ENCODE measurements around the gene RNF208. TPM values are rescaled to one million over a fixed set of nuclear protein-coding genes. Genes with fewer than 3 reads are reported as not detected.

RNF208 gene
- total and polyA plus RNA-seq, 2 experiments from 2014 or later = 1.4 to 5.6 TPM

DNA sequence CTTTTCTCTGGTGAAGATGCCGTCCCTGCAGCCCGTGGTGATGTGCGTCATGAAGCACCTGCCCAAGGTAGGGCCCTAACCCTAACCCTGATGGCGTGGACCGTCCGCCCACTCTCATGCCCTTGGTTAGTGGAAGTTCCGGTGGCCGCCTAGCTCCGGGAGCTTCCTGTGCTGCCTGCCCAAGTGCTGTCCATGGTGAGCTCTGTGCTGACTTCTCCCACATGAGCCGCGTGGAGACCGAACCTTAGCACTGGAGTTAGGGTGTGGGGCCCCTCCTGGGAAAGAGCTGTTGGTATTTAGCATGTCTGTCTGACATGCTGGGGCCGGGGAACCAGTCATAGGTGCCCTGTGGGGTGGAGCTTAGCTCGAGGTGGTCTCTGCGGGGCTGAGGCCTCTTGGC, 34.3 kb upstream of the RNF208 start:
- H3K36me3 Mint-ChIP-seq (ENCODE audit: low read depth) = peaks cover 19% of the 10 kb centered on the region; the same call in 2 of the 3 replicates
- Histone ChIP-seq H2AFZ (no peak overlapping the region), H3K27me3 (ENCODE audit: insufficient read depth) (peaks cover 4% of the 10 kb centered on the region; the same call in 1 of the 2 replicates), H3K27ac (ENCODE audit: low read depth) (no peak overlapping the region), H3K36me3 (ENCODE audit: insufficient read depth) (peaks cover 9% of the 10 kb centered on the region), H3K79me2 (replicated peaks; ENCODE audit: insufficient read depth) (peaks cover 24% of the 10 kb centered on the region), H3K4me3 (peak overlapping the region; percentile 96), H4K20me1 (replicated peaks; ENCODE audit: insufficient read depth) (no peaks in the 10 kb centered on the region; the same call in 1 of the 2 replicates), H3K4me1 (ENCODE audit: insufficient read depth) (peaks cover 13% of the 10 kb centered on the region; the same call in 1 of the 2 replicates), H3F3A (replicated peaks; ENCODE audit: low read depth) (peaks cover 14% of the 10 kb centered on the region), H3K9me2 (ENCODE audit: insufficient read depth) (no peaks in the 10 kb centered on the region), H3K4me2 (peak overlapping the region; percentile 94)
- no peak for ATAC-seq
- peaks cover 16% of the 10 kb centered on the region for H3K27me3 Mint-ChIP-seq (ENCODE audit: insufficient read depth, low read depth, poor library complexity)
- TF ChIP-seq ZNF331 (CRISPR knock-in tag; IDR thresholded peaks at IDR 0.05; ENCODE audit: low read depth) (no peak), STAT1 (IDR thresholded peaks at IDR 0.05; ENCODE audit: unreplicated experiment) (no peak), POLR2AphosphoS5 (IDR thresholded peaks at IDR 0.05; ENCODE audit: low read depth) (no peak), EZH2 (IDR thresholded peaks at IDR 0.05; ENCODE audit: low read depth, unreplicated experiment) (no peak), NANOG (IDR thresholded peaks at IDR 0.05; ENCODE audit: borderline replicate concordance) (no peak), JUNB (IDR thresholded peaks at IDR 0.05; ENCODE audit: unreplicated experiment) (no peak), EZH2phosphoT487 (IDR thresholded peaks at IDR 0.05; ENCODE audit: unreplicated experiment) (no peak)
- TF ChIP-seq, protein P1, sequence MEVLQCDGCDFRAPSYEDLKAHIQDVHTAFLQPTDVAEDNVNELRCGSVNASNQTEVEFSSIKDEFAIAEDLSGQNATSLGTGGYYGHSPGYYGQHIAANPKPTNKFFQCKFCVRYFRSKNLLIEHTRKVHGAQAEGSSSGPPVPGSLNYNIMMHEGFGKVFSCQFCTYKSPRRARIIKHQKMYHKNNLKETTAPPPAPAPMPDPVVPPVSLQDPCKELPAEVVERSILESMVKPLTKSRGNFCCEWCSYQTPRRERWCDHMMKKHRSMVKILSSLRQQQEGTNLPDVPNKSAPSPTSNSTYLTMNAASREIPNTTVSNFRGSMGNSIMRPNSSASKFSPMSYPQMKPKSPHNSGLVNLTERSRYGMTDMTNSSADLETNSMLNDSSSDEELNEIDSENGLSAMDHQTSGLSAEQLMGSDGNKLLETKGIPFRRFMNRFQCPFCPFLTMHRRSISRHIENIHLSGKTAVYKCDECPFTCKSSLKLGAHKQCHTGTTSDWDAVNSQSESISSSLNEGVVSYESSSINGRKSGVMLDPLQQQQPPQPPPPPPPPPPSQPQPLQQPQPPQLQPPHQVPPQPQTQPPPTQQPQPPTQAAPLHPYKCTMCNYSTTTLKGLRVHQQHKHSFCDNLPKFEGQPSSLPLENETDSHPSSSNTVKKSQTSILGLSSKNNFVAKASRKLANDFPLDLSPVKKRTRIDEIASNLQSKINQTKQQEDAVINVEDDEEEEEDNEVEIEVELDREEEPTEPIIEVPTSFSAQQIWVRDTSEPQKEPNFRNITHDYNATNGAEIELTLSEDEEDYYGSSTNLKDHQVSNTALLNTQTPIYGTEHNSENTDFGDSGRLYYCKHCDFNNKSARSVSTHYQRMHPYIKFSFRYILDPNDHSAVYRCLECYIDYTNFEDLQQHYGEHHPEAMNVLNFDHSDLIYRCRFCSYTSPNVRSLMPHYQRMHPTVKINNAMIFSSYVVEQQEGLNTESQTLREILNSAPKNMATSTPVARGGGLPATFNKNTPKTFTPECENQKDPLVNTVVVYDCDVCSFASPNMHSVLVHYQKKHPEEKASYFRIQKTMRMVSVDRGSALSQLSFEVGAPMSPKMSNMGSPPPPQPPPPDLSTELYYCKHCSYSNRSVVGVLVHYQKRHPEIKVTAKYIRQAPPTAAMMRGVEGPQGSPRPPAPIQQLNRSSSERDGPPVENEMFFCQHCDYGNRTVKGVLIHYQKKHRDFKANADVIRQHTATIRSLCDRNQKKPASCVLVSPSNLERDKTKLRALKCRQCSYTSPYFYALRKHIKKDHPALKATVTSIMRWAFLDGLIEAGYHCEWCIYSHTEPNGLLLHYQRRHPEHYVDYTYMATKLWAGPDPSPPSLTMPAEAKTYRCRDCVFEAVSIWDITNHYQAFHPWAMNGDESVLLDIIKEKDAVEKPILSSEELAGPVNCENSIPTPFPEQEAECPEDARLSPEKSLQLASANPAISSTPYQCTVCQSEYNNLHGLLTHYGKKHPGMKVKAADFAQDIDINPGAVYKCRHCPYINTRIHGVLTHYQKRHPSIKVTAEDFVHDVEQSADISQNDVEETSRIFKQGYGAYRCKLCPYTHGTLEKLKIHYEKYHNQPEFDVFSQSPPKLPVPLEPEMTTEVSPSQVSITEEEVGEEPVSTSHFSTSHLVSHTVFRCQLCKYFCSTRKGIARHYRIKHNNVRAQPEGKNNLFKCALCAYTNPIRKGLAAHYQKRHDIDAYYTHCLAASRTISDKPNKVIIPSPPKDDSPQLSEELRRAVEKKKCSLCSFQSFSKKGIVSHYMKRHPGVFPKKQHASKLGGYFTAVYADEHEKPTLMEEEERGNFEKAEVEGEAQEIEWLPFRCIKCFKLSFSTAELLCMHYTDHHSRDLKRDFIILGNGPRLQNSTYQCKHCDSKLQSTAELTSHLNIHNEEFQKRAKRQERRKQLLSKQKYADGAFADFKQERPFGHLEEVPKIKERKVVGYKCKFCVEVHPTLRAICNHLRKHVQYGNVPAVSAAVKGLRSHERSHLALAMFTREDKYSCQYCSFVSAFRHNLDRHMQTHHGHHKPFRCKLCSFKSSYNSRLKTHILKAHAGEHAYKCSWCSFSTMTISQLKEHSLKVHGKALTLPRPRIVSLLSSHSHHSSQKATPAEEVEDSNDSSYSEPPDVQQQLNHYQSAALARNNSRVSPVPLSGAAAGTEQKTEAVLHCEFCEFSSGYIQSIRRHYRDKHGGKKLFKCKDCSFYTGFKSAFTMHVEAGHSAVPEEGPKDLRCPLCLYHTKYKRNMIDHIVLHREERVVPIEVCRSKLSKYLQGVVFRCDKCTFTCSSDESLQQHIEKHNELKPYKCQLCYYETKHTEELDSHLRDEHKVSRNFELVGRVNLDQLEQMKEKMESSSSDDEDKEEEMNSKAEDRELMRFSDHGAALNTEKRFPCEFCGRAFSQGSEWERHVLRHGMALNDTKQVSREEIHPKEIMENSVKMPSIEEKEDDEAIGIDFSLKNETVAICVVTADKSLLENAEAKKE (CRISPR knock-in tag; IDR thresholded peaks at IDR 0.05) = no peak
- TF ChIP-seq, protein P2, sequence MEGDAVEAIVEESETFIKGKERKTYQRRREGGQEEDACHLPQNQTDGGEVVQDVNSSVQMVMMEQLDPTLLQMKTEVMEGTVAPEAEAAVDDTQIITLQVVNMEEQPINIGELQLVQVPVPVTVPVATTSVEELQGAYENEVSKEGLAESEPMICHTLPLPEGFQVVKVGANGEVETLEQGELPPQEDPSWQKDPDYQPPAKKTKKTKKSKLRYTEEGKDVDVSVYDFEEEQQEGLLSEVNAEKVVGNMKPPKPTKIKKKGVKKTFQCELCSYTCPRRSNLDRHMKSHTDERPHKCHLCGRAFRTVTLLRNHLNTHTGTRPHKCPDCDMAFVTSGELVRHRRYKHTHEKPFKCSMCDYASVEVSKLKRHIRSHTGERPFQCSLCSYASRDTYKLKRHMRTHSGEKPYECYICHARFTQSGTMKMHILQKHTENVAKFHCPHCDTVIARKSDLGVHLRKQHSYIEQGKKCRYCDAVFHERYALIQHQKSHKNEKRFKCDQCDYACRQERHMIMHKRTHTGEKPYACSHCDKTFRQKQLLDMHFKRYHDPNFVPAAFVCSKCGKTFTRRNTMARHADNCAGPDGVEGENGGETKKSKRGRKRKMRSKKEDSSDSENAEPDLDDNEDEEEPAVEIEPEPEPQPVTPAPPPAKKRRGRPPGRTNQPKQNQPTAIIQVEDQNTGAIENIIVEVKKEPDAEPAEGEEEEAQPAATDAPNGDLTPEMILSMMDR (conservative IDR thresholded peaks at IDR 0.05; ENCODE audit: low read depth in 2 of 2) = no peak
- no peak for DNase-seq (ENCODE audit: low spot score)
- H3K27ac Mint-ChIP-seq = no peak overlapping the region
- peak overlapping the region; percentile 89 for H3K4me3 Mint-ChIP-seq
- H3K4me1 Mint-ChIP-seq = peaks cover 6% of the 10 kb centered on the region
- no peaks in the 10 kb centered on the region; the same call in 2 of the 3 replicates for H3K9me3 Mint-ChIP-seq

Measured in GM23338 (cell line).